Measurements from ENCODE around the gene GANAB. TPM values are rescaled to one million over a fixed set of nuclear protein-coding genes. Genes with fewer than 3 reads are reported as not detected.

The GANAB gene
- total RNA-seq, 1 donor from 2014 or later: 237 TPM

Other genes with a start within 250 kb of the GANAB start
- not detected in 2 replicates for gene SCGB1A1, start 227.6 kb downstream of the GANAB start, total RNA-seq
- gene AHNAK, start 99.8 kb downstream of the GANAB start, total RNA-seq: 517 and 766 TPM in 2 replicates
- gene EEF1G, start 72.7 kb downstream of the GANAB start, total RNA-seq: 1,345 and 1,561 TPM in 2 replicates
- gene TUT1, start 55.1 kb downstream of the GANAB start, total RNA-seq: 13.8 and 15.1 TPM in 2 replicates
- gene MTA2, start 44.7 kb downstream of the GANAB start, total RNA-seq: 190 and 209 TPM in 2 replicates
- 40.2 and 42.1 TPM in 2 replicates for gene EML3, start 33.8 kb downstream of the GANAB start, total RNA-seq
- gene ROM1, start 33.4 kb downstream of the GANAB start, total RNA-seq: 5.4 and 5.6 TPM in 2 replicates
- 16.2 and 18.2 TPM in 2 replicates for gene B3GAT3, start 24.6 kb downstream of the GANAB start, total RNA-seq
- gene INTS5, start 6.7 kb upstream of the GANAB start, total RNA-seq: 29.6 and 38.0 TPM in 2 replicates
- 27.5 and 28.6 TPM in 2 replicates for gene C11orf98, start 18.6 kb upstream of the GANAB start, total RNA-seq
- gene CSKMT, start 18.7 kb upstream of the GANAB start, total RNA-seq: 5.2 and 5.8 TPM in 2 replicates
- 5.0 and 6.1 TPM in 2 replicates for gene UQCC3, start 25.1 kb upstream of the GANAB start, total RNA-seq
- gene LBHD1, start 25.7 kb upstream of the GANAB start, total RNA-seq: 2.5 and 3.6 TPM in 2 replicates
- gene UBXN1, start 32.5 kb upstream of the GANAB start, total RNA-seq: 126 and 217 TPM in 2 replicates
- 0.34 and 0.51 TPM in 2 replicates for gene LRRN4CL, start 42.9 kb upstream of the GANAB start, total RNA-seq
- gene BSCL2, start 60.8 kb upstream of the GANAB start, total RNA-seq: 19.4 and 38.6 TPM in 2 replicates
- not detected in 2 replicates for gene GNG3, start 61.1 kb upstream of the GANAB start, total RNA-seq
- gene HNRNPUL2, start 80.8 kb upstream of the GANAB start, total RNA-seq: 6.5 and 11.1 TPM in 2 replicates
- gene TTC9C, start 81.9 kb upstream of the GANAB start, total RNA-seq: 28.9 and 30.0 TPM in 2 replicates
- 12.2 and 14.1 TPM in 2 replicates for gene ZBTB3, start 107.5 kb upstream of the GANAB start, total RNA-seq
- gene POLR2G, start 115.0 kb upstream of the GANAB start, total RNA-seq: 42.7 and 76.1 TPM in 2 replicates
- gene TAF6L, start 124.8 kb upstream of the GANAB start, total RNA-seq: 35.7 and 40.2 TPM in 2 replicates
- gene TMEM179B, start 140.8 kb upstream of the GANAB start, total RNA-seq: 29.0 and 41.7 TPM in 2 replicates
- 10.7 and 21.8 TPM in 2 replicates for gene TMEM223, start 145.4 kb upstream of the GANAB start, total RNA-seq
- gene NXF1, start 158.8 kb upstream of the GANAB start, total RNA-seq: 38.1 and 44.2 TPM in 2 replicates
- gene STX5, start 185.4 kb upstream of the GANAB start, total RNA-seq: 34.4 and 36.8 TPM in 2 replicates
- gene TEX54, start 186.2 kb upstream of the GANAB start, total RNA-seq: not detected in 2 replicates
- 39.4 and 46.3 TPM in 2 replicates for gene WDR74, start 193.0 kb upstream of the GANAB start, total RNA-seq
- gene SLC3A2, start 234.3 kb upstream of the GANAB start, total RNA-seq: 77.9 and 84.9 TPM in 2 replicates

Data from dermis blood vessel endothelial cell (primary cell).